ENCODE results near the gene PTPRJ. TPM values are rescaled to one million over a fixed set of nuclear protein-coding genes. Genes with fewer than 3 reads are reported as not detected.

The PTPRJ gene
- total and polyA plus RNA-seq, 2 experiments from 2014 or later = 9.3 to 16.4 TPM

- WGBS (ENCODE audit: low lambda C conversion rate, missing lambda C conversion rate) = 95% methylated on average over 8 of the region's 8 CpGs
- H3K4me2 ChIP-seq = no peak overlapping the region
- H3K79me2 ChIP-seq = no peaks in the 10 kb centered on the region
- TF ChIP-seq EZH2 (IDR thresholded peaks at IDR 0.05; ENCODE audit: borderline replicate concordance) = no peak
- TF ChIP-seq EZH2phosphoT487 (IDR thresholded peaks at IDR 0.05; ENCODE audit: low read depth, severe bottlenecking, unreplicated experiment) = no peak
- TF ChIP-seq CTCF (IDR thresholded peaks at IDR 0.05; ENCODE audit: poor library complexity) = no peak
- no peak for DNase-seq (ENCODE audit: low spot score)
- H2AFZ ChIP-seq = no peak overlapping the region
- no peaks in the 10 kb centered on the region for H3K27me3 ChIP-seq
- no peak overlapping the region for H3K27ac ChIP-seq
- no peaks in the 10 kb centered on the region for H3K4me1 ChIP-seq (ENCODE audit: insufficient read depth)
- H3K9me2 ChIP-seq (replicated peaks; ENCODE audit: insufficient read depth) = no peaks in the 10 kb centered on the region
- no peaks in the 10 kb centered on the region for H3K36me3 ChIP-seq (replicated peaks; ENCODE audit: insufficient read depth, low read depth)
- H3K4me3 ChIP-seq = no peak overlapping the region
- no peaks in the 10 kb centered on the region for H4K20me1 ChIP-seq (ENCODE audit: insufficient read depth, poor library complexity, severe bottlenecking)
- no peaks in the 10 kb centered on the region for H3K9me3 ChIP-seq (ENCODE audit: low read depth)
These were observed 143.0 kb downstream of the PTPRJ start for GRCh38 chr11:48123254-48123875.

DNA sequence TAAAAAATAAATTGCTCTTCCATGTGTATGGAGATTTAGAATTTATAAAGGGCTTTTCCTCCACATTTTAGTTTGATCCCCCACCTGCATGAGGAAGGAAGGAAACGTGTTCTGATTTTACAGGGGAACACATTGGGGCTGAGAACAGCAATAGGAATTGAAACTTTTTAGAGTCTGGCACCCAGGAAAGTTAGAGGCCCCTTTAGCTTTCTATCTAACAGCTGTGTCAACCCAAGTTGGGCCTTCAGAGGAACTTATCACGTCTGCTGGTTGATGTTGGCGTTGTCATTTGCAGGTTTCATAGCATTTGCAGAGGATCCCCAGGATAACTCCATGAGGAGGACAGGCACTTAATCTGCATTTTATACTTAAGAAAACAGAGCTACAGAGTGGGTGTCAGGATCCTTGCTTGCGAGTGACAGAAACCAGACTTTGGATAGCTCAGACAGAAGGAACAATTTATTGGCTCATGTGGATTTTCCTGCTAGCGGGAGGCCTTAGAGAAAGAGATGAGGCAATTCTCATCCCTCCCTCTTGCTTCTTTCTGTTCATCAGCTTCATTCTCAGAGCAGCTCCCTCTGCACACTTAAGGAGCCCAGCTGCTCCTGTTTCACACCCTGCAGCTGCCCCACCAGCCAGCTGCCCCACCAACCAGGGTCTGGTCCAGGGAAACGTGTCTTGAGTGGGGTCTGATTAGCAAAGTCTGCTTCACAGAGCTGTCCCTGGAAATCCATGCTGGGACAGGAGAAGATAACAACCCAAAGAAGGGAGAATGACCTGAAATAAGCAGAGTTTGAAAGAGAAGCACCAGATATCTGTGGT lies 143.8 kb downstream of the PTPRJ start:
- no peaks in the 10 kb centered on the region for H3K36me3 ChIP-seq (replicated peaks; ENCODE audit: insufficient read depth, low read depth)
- no peaks in the 10 kb centered on the region for H4K20me1 ChIP-seq (ENCODE audit: insufficient read depth, poor library complexity, severe bottlenecking)

DNA sequence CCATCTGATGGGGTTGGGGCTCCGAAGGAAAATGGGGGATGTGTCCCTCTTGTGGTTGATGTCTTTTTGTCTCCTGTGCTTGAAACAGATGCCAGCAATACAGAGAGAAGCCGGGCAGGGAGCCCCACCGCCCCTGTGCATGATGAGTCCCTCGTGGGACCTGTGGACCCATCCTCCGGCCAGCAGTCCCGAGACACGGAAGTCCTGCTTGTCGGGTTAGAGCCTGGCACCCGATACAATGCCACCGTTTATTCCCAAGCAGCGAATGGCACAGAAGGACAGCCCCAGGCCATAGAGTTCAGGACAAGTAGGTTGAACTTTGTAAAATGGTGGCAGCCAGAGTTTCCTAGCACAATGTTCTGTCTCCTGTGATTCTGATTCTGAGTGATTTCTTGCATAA lies 144.5 kb downstream of the PTPRJ start:
- Histone ChIP-seq H3K9me3 (ENCODE audit: low read depth) (no peaks in the 10 kb centered on the region), H4K20me1 (ENCODE audit: insufficient read depth, poor library complexity, severe bottlenecking) (no peaks in the 10 kb centered on the region), H3K27me3 (no peaks in the 10 kb centered on the region), H3K36me3 (replicated peaks; ENCODE audit: insufficient read depth, low read depth) (no peaks in the 10 kb centered on the region), H3K4me2 (no peak overlapping the region), H3K4me3 (no peak overlapping the region), H3K9me2 (replicated peaks; ENCODE audit: insufficient read depth) (no peaks in the 10 kb centered on the region), H3K27ac (no peak overlapping the region), H3K4me1 (ENCODE audit: insufficient read depth) (no peaks in the 10 kb centered on the region), H3K79me2 (no peaks in the 10 kb centered on the region), H2AFZ (no peak overlapping the region)
- 85% methylated on average over 11 of the region's 11 CpGs for WGBS (ENCODE audit: low lambda C conversion rate, missing lambda C conversion rate)
- no peak for TF ChIP-seq CTCF (IDR thresholded peaks at IDR 0.05; ENCODE audit: poor library complexity)
- TF ChIP-seq EZH2 (IDR thresholded peaks at IDR 0.05; ENCODE audit: borderline replicate concordance) = no peak
- TF ChIP-seq EZH2phosphoT487 (IDR thresholded peaks at IDR 0.05; ENCODE audit: low read depth, severe bottlenecking, unreplicated experiment) = no peak
- DNase-seq (ENCODE audit: low spot score) = no peak

More for the DNA sequence above, 143.8 kb downstream of the PTPRJ start:
- H3K4me3 ChIP-seq = no peak overlapping the region
- H3K4me1 ChIP-seq (ENCODE audit: insufficient read depth) = no peaks in the 10 kb centered on the region
- no peak overlapping the region for H3K27ac ChIP-seq
- peak overlapping the region; percentile 14 for H3K4me2 ChIP-seq
- no peak for DNase-seq (ENCODE audit: low spot score)
- no peaks in the 10 kb centered on the region for H3K79me2 ChIP-seq
- no peak for TF ChIP-seq CTCF (IDR thresholded peaks at IDR 0.05; ENCODE audit: poor library complexity)
- TF ChIP-seq EZH2phosphoT487 (IDR thresholded peaks at IDR 0.05; ENCODE audit: low read depth, severe bottlenecking, unreplicated experiment) = no peak
- H3K9me2 ChIP-seq (replicated peaks; ENCODE audit: insufficient read depth) = no peaks in the 10 kb centered on the region
- H3K27me3 ChIP-seq = no peaks in the 10 kb centered on the region
- H3K9me3 ChIP-seq (ENCODE audit: low read depth) = no peaks in the 10 kb centered on the region
- 65% methylated on average over 6 of the region's 6 CpGs for WGBS (ENCODE audit: low lambda C conversion rate, missing lambda C conversion rate)
- H2AFZ ChIP-seq = no peak overlapping the region

All from hepatocyte (in vitro differentiated cells).